T47D (cell line): Measurements from ENCODE around the gene PIK3CB.
"Not testable (repeated sequence)": the region's sequence is repeated elsewhere in the genome, so short reads cannot be mapped to it uniquely, and the experiment has no call there.

ENCODE experiments used
- DNase-seq, 2 experiments: peaks; one replicate each; pipeline versions ENCODE4 v3.0.0 to v3.0.0-alpha.2; 2011 to 2012; ENCODE audit warnings: low read depth in 1 of 2, low spot score in 1 of 2
- JUND ChIP-seq: IDR thresholded peaks from 2 replicates; pipeline ENCODE4 v1.6.1; 2012; ENCODE audit warnings: low read depth
- in situ Hi-C: cut with HindIII; loops from 2 replicates; pipeline ENCODE4 v1.10.0; 2016; ENCODE audit warnings: low sequenced_read_pairs, low pct_unique_long_range_greater_than_20kb

The PIK3CB gene

GRCh38 chr3:138620431-138620830 lies 214.3 kb downstream of the PIK3CB start:
- in situ Hi-C loops, result no loop called here
- no peak for TF ChIP-seq JUND
- DNase-seq, result no peak

DNA sequence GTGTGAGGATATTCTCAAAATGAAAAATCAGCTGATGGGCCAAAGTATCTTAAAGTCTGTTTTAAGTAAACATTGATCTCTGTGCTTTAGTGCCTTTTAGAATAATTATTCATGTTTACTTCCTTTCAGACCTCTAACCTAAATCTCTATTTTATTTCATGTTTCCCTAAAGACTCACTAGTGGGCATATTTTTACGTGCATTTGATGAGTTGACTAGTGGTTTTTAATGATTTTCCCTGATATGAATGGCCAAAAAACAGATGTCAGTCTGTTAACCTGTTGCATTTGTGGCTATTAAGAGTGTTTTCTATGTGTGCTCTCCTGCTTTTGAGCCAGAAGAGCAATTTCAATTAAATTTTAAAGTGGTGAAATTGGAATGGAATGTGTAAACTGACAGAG lies 219.3 kb downstream of the PIK3CB start:
- DNase-seq, result no peak
- TF ChIP-seq JUND, result no peak
- in situ Hi-C loops, result no loop called here

DNA sequence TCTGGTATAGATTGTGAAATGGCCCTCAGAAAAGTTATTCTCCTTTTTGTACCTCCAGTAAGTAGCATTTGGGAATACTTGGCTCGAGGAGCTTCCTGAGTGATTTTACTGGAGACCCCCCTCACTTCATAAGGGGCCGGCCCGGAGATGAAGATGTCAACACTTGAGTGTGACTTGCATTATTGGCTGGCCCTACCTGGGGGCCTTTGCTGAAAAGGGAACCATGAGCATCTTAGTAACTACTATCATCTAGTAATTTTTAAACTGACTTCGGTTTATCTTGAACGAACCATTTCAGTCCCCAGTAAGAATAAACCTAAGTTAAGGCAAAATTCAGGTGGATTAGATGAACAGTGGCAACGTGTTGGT lies 224.8 kb downstream of the PIK3CB start:
- TF ChIP-seq JUND, result no peak
- in situ Hi-C loops, result no loop called here
- DNase-seq, result no peak

DNA sequence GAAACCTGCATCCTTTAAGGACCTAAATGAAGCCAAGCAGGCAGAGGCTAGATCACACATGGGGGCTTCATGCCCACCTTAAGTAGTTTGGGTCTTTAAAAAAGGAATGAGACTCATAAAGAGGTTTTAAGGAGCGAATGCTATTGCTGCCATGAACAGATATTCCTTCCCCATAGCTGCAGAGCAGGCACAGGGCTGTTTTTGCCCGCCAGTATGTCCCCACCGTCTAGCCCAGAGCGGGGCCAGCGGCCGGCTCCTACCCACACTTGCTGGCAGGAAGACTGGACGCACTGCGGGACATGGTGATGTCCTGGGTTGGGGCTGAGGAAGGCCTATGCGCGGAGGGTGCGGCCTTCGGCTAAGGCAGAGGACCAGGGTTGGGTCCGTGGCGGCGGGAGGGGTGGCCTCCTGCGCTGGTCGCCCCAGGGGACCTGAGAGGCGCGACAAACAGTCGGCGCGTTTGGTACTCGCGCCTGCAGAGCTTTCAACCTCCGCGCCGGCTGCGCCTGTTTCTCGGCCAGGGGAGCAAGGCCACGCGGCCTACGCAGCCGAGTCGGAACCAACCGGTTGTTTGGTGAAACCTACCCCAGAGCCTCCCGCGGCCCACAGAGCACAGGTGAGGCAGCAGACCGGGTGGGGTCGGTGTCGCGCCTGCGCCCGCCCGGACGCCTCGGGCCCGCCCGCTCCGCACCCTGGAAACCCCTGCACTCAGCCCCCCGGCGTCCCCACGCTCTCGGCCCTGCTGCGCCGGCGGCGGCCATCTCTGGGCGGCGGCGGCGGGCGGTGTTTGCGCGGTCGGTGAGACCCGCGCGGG lies 226.2 kb downstream of the PIK3CB start, which contains the start of gene FAIM:
FAIM (plus strand) TSS at position 450 of the 814 bp plus-strand sequence. CDS start 10,956 bp downstream, outside the sequence.
- in situ Hi-C loops, result no loop called here
- TF ChIP-seq JUND, result no peak

GRCh38 chr3:138604106-138604595 lies 230.6 kb downstream of the PIK3CB start:
- DNase-seq, in situ Hi-C loops: not testable (repeated sequence)

More for the DNA sequence above, 226.2 kb downstream of the PIK3CB start, which contains the start of gene FAIM:
- DNase-seq, result peak; percentile 75 to 87
